ENCODE results near the gene TFEC. TPM values are rescaled to one million over a fixed set of nuclear protein-coding genes. Genes with fewer than 3 reads are reported as not detected.

The TFEC gene
- total and polyA plus RNA-seq, 10 of the 15 experiments (the other 5 are each of a cell fraction or from before 2014, with no cell fraction given) = 0.18 to 5.8 (median 2.4) TPM

GRCh38 chr7:115995701-115996100 is 34.9 kb downstream of the TFEC start:
- intact Hi-C loops (cut with micrococcal nuclease; ENCODE audit: unreplicated experiment) = no loop called here
- Histone ChIP-seq H2AFZ (ENCODE audit: control insufficient read depth, low read depth, low read length) (no peak overlapping the region), H3K79me2 (ENCODE audit: control insufficient read depth, insufficient read depth, low read length) (no peaks in the 10 kb centered on the region), H4K20me1 (ENCODE audit: control insufficient read depth, insufficient read depth) (no peaks in the 10 kb centered on the region), H3K27ac (ENCODE audit: control insufficient read depth, insufficient read depth) (no peak overlapping the region), H3K4me2 (ENCODE audit: control insufficient read depth, insufficient read depth) (no peak overlapping the region), H3K9ac (ENCODE audit: control insufficient read depth, insufficient read depth, low read length) (no peak overlapping the region), H3K4me3 (no peak overlapping the region), H3K4me1 (ENCODE audit: control insufficient read depth, insufficient read depth, low read length) (no peaks in the 10 kb centered on the region), H3K9me3 (replicated peaks; ENCODE audit: control insufficient read depth, insufficient read depth, low read length) (no peaks in the 10 kb centered on the region), H3K36me3 (ENCODE audit: control insufficient read depth in 2 of 2, insufficient read depth in 2 of 2, low read length in 1 of 2) (no peaks in the 10 kb centered on the region), H3K27me3 (replicated peaks in 1 of 2; ENCODE audit: control insufficient read depth in 2 of 2, insufficient read depth in 2 of 2, low read length in 1 of 2) (no peaks in the 10 kb centered on the region)
- SMC1A ChIA-PET (ENCODE audit: uncharacterized antibody, unreplicated experiment) = no interaction called here
- ATAC-seq (no peak), FAIRE-seq (no peak), DNase-seq (ENCODE audit: low read depth, low spot score) (no peak)
- BruUV-seq (replicated peaks) = no TSS peak
- POLR2A ChIA-PET = interaction anchor here (0.5 kb wide), 1 partner anchor 146 kb away, joined by 3 read pairs; no protein-coding TSS in a partner anchor
- TF ChIP-seq NRF1 (conservative IDR thresholded peaks at IDR 0.05; ENCODE audit: low read depth, low read length) (no peak), GATAD2B (conservative IDR thresholded peaks at IDR 0.05; ENCODE audit: low read depth) (no peak), TCF3 (IDR thresholded peaks at IDR 0.05; ENCODE audit: borderline replicate concordance, insufficient read depth, low read depth, low read length) (no peak), BCL11A (IDR thresholded peaks at IDR 0.05; ENCODE audit: low read depth, low read length) (no peak), EZH2 (IDR thresholded peaks at IDR 0.05; ENCODE audit: borderline replicate concordance, control insufficient read depth, low read depth, low read length) (no peak)
- WGBS (ENCODE audit: insufficient coverage, insufficient replicate concordance, low lambda C conversion rate, missing lambda C conversion rate) = 64% methylated on average over 6 of the region's 6 CpGs
- CTCF ChIA-PET = no interaction called here
- RAD21 ChIA-PET (ENCODE audit: unreplicated experiment) = no interaction called here
- in situ Hi-C loops (cut with MboI) = no loop called here

- intact Hi-C loops (cut with micrococcal nuclease; ENCODE audit: unreplicated experiment) = no loop called here
- H3K4me2 ChIP-seq (ENCODE audit: control insufficient read depth, insufficient read depth) = no peak overlapping the region
- H3K36me3 ChIP-seq (ENCODE audit: control insufficient read depth in 2 of 2, insufficient read depth in 2 of 2, low read length in 1 of 2) = no peaks in the 10 kb centered on the region
- H3K9me3 ChIP-seq (replicated peaks; ENCODE audit: control insufficient read depth, insufficient read depth, low read length) = no peaks in the 10 kb centered on the region
- in situ Hi-C loops (cut with MboI) = no loop called here
- no peaks in the 10 kb centered on the region for H3K79me2 ChIP-seq (ENCODE audit: control insufficient read depth, insufficient read depth, low read length)
- SMC1A ChIA-PET (ENCODE audit: uncharacterized antibody, unreplicated experiment) = no interaction called here
- no peak overlapping the region for H3K9ac ChIP-seq (ENCODE audit: control insufficient read depth, insufficient read depth, low read length)
- RAD21 ChIA-PET (ENCODE audit: unreplicated experiment) = no interaction called here
- no TSS peak for BruUV-seq (replicated peaks)
- H3K4me3 ChIP-seq = no peak overlapping the region
- no peaks in the 10 kb centered on the region for H3K4me1 ChIP-seq (ENCODE audit: control insufficient read depth, insufficient read depth, low read length)
- FAIRE-seq = no peak
- no peak for ATAC-seq
- no peak overlapping the region for H2AFZ ChIP-seq (ENCODE audit: control insufficient read depth, low read depth, low read length)
- POLR2A ChIA-PET = no interaction called here
- CTCF ChIA-PET = no interaction called here
- no peak for DNase-seq (ENCODE audit: low read depth, low spot score)
- H3K27me3 ChIP-seq (replicated peaks in 1 of 2; ENCODE audit: control insufficient read depth in 2 of 2, insufficient read depth in 2 of 2, low read length in 1 of 2) = no peaks in the 10 kb centered on the region
- no peak overlapping the region for H3K27ac ChIP-seq (ENCODE audit: control insufficient read depth, insufficient read depth)
- no peaks in the 10 kb centered on the region for H4K20me1 ChIP-seq (ENCODE audit: control insufficient read depth, insufficient read depth)
- no peak for TF ChIP-seq SP1 (IDR thresholded peaks at IDR 0.05; ENCODE audit: low read depth, low read length)
- TF ChIP-seq CEBPB (IDR thresholded peaks at IDR 0.05; ENCODE audit: borderline replicate concordance in 1 of 2, low read depth in 2 of 2, low read length in 2 of 2) = no peak
- TF ChIP-seq NBN (IDR thresholded peaks at IDR 0.05) = no peak
- TF ChIP-seq TCF3 (IDR thresholded peaks at IDR 0.05; ENCODE audit: borderline replicate concordance, insufficient read depth, low read depth, low read length) = no peak
- no peak for TF ChIP-seq IRF3 (IDR thresholded peaks at IDR 0.05)
- TF ChIP-seq RFX5 (IDR thresholded peaks at IDR 0.05; ENCODE audit: low read depth, low read length) = no peak
- no peak for TF ChIP-seq PAX5 (IDR thresholded peaks at IDR 0.05; ENCODE audit: borderline replicate concordance, low read depth, low read length)
- TF ChIP-seq CHD2 (IDR thresholded peaks at IDR 0.05; ENCODE audit: borderline replicate concordance, low read depth, low read length) = no peak
- TF ChIP-seq POLR2A (IDR thresholded peaks at IDR 0.05; ENCODE audit: low read depth, low read length) = no peak
- no peak for TF ChIP-seq CBFB (IDR thresholded peaks at IDR 0.05; ENCODE audit: low read depth)
- TF ChIP-seq BCLAF1 (IDR thresholded peaks at IDR 0.05) = no peak
- TF ChIP-seq HDAC2 (IDR thresholded peaks at IDR 0.05) = no peak
- TF ChIP-seq CHD4 (IDR thresholded peaks at IDR 0.05) = no peak
- no peak for TF ChIP-seq NR2C2 (IDR thresholded peaks at IDR 0.05; ENCODE audit: borderline replicate concordance, control insufficient read depth, insufficient read length, low read depth)
- no peak for TF ChIP-seq RUNX3 (IDR thresholded peaks at IDR 0.05; ENCODE audit: low read length)
Observed at GRCh38 chr7:115988401-115988800, 42.2 kb downstream of the TFEC start.
